ENCODE measurements around the gene NDUFA8.

DNA sequence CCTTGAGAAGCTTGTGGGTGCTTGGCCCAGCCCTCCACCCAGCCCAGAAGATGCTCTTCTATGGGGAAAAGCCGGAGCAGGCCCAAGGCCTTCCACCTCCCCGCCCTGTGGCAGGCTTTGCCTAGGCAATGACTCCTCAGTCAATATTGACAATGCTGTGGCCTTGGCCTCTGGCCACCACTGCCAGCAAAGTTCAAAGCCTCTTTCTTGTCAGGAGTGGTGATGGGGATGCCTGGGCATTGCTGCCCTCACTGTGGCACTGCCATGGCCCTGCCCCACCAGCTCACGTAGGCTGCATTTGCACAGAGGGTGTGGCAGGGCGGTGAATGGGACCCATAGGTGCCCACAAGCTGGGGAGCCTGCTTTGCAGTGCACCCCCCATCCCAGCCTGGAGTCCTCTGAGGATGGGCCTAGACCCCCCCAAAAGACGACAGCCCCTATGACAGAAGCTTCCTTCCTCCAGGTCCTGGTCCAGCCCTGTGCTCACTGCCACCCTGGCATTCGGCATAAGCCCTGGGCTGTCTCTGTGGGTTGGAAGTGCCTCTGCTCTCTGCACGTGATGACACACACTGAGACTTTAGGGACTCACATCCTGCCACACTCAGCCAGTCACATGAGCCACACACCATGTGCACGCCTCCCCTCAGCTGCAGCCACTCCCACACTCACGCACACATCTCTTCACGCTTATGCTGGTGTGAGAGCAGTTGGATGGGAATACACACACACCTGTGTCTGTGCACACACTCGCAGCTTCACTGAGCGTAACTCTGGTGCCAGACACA lies 31.2 kb upstream of the NDUFA8 start:
- TF ChIP-seq, protein P1, sequence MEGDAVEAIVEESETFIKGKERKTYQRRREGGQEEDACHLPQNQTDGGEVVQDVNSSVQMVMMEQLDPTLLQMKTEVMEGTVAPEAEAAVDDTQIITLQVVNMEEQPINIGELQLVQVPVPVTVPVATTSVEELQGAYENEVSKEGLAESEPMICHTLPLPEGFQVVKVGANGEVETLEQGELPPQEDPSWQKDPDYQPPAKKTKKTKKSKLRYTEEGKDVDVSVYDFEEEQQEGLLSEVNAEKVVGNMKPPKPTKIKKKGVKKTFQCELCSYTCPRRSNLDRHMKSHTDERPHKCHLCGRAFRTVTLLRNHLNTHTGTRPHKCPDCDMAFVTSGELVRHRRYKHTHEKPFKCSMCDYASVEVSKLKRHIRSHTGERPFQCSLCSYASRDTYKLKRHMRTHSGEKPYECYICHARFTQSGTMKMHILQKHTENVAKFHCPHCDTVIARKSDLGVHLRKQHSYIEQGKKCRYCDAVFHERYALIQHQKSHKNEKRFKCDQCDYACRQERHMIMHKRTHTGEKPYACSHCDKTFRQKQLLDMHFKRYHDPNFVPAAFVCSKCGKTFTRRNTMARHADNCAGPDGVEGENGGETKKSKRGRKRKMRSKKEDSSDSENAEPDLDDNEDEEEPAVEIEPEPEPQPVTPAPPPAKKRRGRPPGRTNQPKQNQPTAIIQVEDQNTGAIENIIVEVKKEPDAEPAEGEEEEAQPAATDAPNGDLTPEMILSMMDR (IDR thresholded peaks at IDR 0.05), result no peak
- TF ChIP-seq ZFX (IDR thresholded peaks at IDR 0.05; ENCODE audit: borderline replicate concordance), result no peak

Data from 22Rv1 (cell line).